Kidney (tissue), 14 donors: ENCODE results near the gene LYZL1. TPM values are rescaled to one million over a fixed set of nuclear protein-coding genes. Genes with fewer than 3 reads are reported as not detected.
"Not testable (repeated sequence)": the region's sequence is repeated elsewhere in the genome, so short reads cannot be mapped to it uniquely, and the experiment has no call there.

Experiments
- DNase-seq, 5 donors: peaks; one replicate each; pipeline ENCODE4 v3.0.0-alpha.2; 2013 to 2020
- FAIRE-seq: peaks from 2 replicates; lab custom pipeline; 2012; peaks lifted over from hg19 to GRCh38; lab: Jason Lieb, UNC
- H3K27ac ChIP-seq, 2 donors: one replicate each; pipeline ENCODE4 v1.7.0; 2013; ENCODE audit warnings: low read depth in 2 of 2, low read length in 2 of 2, inconsistent platforms in 1 of 2
- H3K27me3 ChIP-seq: one replicate; pipeline ENCODE4 v1.7.1; 2013; ENCODE audit warnings: low read length, inconsistent platforms; ENCODE audit not compliant: control insufficient read depth, insufficient read depth
- H3K36me3 ChIP-seq, 3 donors: one replicate each; pipeline versions ENCODE4 v1.7.0 to v1.7.1; 2013; ENCODE audit warnings: low read length in 3 of 3, control low read depth in 1 of 3, inconsistent platforms in 1 of 3; ENCODE audit not compliant: insufficient read depth in 3 of 3, control insufficient read depth in 2 of 3
- H3K4me1 ChIP-seq, 3 donors: one replicate each; pipeline versions ENCODE4 v1.7.0 to v1.7.1; 2013; ENCODE audit warnings: low read length in 3 of 3, inconsistent platforms in 1 of 3, low read depth in 1 of 3; ENCODE audit not compliant: control insufficient read depth in 2 of 3, insufficient read depth in 2 of 3
- H3K4me3 ChIP-seq, 3 donors: one replicate each; pipeline versions ENCODE4 v1.7.0 to v1.8.1; 2013; ENCODE audit warnings: low read length in 3 of 3, control low read depth in 1 of 3, inconsistent platforms in 1 of 3
- H3K9ac ChIP-seq, 3 donors: one replicate each; pipeline versions ENCODE4 v1.7.0 to v1.7.1; 2013; ENCODE audit warnings: low read length in 3 of 3, control low read depth in 1 of 3, inconsistent platforms in 1 of 3
- H3K9me3 ChIP-seq, 3 donors: one replicate each; pipeline versions ENCODE4 v1.7.0 to v1.7.1; 2013; ENCODE audit warnings: low read length in 3 of 3, control low read depth in 1 of 3, inconsistent platforms in 1 of 3; ENCODE audit not compliant: control insufficient read depth in 2 of 3, insufficient read depth in 1 of 3
- intact Hi-C: fragments of 100-400 bp; cut with DNase I; formaldehyde crosslinking; loops from one replicate; pipeline ENCODE4 v1.11.1; 2022
- polyA plus RNA-seq: library from polyadenylated mRNA; stranded (reverse); fragments of 350-450 nt; fragmentation: Illumina TruSeq; extraction: RNeasy Lipid Tissue Mini Kit (QIAGEN cat#74804); gene quantifications from one replicate; pipeline ENCODE4 v1.2.3, GENCODE V29; 2014; ENCODE audit warnings: low read depth, low replicate concordance; ENCODE audit not compliant: insufficient read depth
- total RNA-seq: library from RNA; stranded (reverse); fragmentation: NEBNext Ultra II Directional; extraction: Animal tissue kit (Norgen Biotek cat#: 25700); gene quantifications from one replicate; pipeline ENCODE4 v1.2.1, GENCODE V29; 2021
- TF ChIP-seq, protein P1 (sequence below): IDR thresholded peaks from 3 replicates; pipeline ENCODE4 v1.5.1; 2012; ENCODE audit warnings: mild to moderate bottlenecking, moderate library complexity, borderline replicate concordance; ENCODE audit not compliant: insufficient read depth; ENCODE audit errors: extremely low read depth
- donor health status: control.
- donor health status: control.
- donor health status: control.
- donor health status: control.
- donor health status: control.
- donor health status: DM: yes; HTN: yes; CAD: no.
- donor health status: Normal renal cell carcinoma (clear cell type).

The LYZL1 gene
- total and polyA plus RNA-seq, 2 donors from 2014 or later, result not detected

DNA sequence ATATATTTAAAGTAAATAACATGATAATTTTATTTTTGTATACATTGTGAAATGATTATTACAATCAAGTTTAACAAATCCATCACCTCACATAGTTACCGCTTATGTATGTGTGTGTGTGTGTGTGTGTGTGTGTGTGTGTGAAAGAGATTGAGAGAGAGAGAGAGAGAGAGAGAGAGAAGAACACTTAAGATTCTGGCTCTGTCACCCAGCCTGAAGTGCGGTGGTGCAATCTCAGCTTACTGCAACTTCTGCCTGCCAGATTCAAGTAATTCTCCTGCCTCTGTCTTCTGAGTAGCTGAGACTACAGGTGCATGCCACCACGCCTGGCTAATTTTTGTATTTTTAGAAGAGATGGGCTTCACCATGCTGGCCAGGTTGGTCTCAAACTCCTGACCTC, 17.8 kb downstream of the LYZL1 start:
- TF ChIP-seq, protein P1, sequence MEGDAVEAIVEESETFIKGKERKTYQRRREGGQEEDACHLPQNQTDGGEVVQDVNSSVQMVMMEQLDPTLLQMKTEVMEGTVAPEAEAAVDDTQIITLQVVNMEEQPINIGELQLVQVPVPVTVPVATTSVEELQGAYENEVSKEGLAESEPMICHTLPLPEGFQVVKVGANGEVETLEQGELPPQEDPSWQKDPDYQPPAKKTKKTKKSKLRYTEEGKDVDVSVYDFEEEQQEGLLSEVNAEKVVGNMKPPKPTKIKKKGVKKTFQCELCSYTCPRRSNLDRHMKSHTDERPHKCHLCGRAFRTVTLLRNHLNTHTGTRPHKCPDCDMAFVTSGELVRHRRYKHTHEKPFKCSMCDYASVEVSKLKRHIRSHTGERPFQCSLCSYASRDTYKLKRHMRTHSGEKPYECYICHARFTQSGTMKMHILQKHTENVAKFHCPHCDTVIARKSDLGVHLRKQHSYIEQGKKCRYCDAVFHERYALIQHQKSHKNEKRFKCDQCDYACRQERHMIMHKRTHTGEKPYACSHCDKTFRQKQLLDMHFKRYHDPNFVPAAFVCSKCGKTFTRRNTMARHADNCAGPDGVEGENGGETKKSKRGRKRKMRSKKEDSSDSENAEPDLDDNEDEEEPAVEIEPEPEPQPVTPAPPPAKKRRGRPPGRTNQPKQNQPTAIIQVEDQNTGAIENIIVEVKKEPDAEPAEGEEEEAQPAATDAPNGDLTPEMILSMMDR, result no peak

DNA sequence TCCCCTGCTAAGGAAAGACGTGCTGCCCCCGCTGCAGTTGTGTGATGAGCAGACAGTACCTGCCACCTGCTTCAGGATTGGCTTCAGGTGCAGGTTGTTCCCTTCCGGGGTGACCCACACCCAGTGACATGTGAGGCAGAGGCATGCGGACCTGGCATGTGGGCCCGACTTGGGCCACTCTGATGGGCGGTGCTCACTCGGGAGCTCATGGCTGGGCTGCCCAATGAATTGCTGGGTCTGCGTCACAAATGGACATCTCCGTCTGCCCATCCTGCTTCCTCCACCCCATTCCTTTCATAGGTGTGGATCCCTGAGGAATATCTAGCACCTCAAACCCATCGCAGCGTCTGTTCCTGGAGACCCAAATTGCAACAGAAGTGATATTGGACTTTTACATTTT, 19.3 kb downstream of the LYZL1 start:
- not testable (repeated sequence) for H3K36me3 ChIP-seq, DNase-seq, H3K9me3 ChIP-seq, H3K4me1 ChIP-seq, H3K9ac ChIP-seq, H3K27me3 ChIP-seq, H3K27ac ChIP-seq, H3K4me3 ChIP-seq, FAIRE-seq
- intact Hi-C loops, result loop anchor here (10.0 kb wide), 2 partner anchors 643 to 683 kb away; no protein-coding TSS in a partner anchor

More for the DNA sequence above, 17.8 kb downstream of the LYZL1 start:
- Histone ChIP-seq H3K4me3 (no peak overlapping the region), H3K9ac (no peak overlapping the region), H3K4me1 (peaks cover 3 to 6% (median 5%) of the 10 kb centered on the region in 3 donors), H3K36me3 (no peaks in the 10 kb centered on the region), H3K27ac (no peak overlapping the region), H3K9me3 (peaks cover 0 to 1% (median 0%) of the 10 kb centered on the region in 3 donors), H3K27me3 (no peaks in the 10 kb centered on the region)
- FAIRE-seq (no peak), DNase-seq (no peak)
- intact Hi-C loops, result loop anchor here (10.0 kb wide), 2 partner anchors 642 to 682 kb away; no protein-coding TSS in a partner anchor

DNA sequence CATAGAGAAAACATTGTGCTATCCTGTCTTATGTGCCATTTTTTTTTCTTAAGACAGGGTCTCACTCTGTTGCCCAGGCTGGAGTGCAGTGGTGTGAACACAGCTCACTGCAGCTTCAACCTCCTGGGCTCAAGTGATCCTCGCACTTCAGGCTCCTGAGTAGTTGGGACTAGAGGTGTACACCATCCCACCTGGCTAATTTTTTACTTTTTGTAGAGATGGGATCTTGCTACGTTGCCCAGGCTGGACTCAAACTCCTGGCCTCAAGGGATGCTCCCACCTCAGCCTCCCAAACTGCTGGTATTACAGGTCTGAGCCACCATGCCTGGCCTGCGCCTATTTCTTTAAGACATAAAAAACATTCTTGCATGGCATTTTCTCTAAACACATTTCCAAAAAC, 20.6 kb downstream of the LYZL1 start:
- TF ChIP-seq, protein P1, result no peak

DNA sequence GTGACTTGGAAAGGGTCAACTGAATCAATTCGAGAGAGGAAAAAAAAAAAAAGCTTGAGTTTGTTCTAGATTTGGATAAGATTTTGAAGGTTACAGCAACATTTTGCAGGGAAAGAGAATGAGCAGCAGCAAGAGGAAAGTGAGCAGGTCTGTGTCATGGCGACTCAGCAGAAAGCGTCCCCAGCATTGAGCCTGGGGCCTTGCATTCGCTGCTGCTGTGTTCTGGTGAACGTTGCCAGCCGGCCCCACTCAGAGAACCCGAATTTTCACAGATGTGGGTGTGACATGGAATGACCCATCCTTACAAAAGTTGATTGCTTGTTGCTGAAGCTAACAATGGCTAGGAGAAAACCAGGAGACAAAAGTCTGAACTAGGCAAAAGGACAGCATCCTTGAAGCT, 21.6 kb downstream of the LYZL1 start:
- H3K27ac ChIP-seq, H3K4me3 ChIP-seq, H3K4me1 ChIP-seq, intact Hi-C loops, DNase-seq, H3K9me3 ChIP-seq, H3K27me3 ChIP-seq, H3K9ac ChIP-seq, FAIRE-seq, H3K36me3 ChIP-seq: not testable (repeated sequence)

More for the DNA sequence above, 20.6 kb downstream of the LYZL1 start:
- no peak overlapping the region for H3K9ac ChIP-seq
- no peaks in the 10 kb centered on the region for H3K36me3 ChIP-seq
- H3K9me3 ChIP-seq, result no peaks in the 10 kb centered on the region
- no peaks in the 10 kb centered on the region for H3K27me3 ChIP-seq
- intact Hi-C loops, result loop anchor here (10.0 kb wide), 2 partner anchors 645 to 685 kb away; no protein-coding TSS in a partner anchor
- FAIRE-seq (no peak), DNase-seq (no peak)
- H3K4me3 ChIP-seq, result no peak overlapping the region
- H3K4me1 ChIP-seq, result peaks cover 0 to 1% (median 0%) of the 10 kb centered on the region in 3 donors
- H3K27ac ChIP-seq, result no peak overlapping the region
